WTC11 (cell line): Measurements from ENCODE around the gene SETD1A. TPM values are rescaled to one million over a fixed set of nuclear protein-coding genes. Genes with fewer than 3 reads are reported as not detected.

Experiments
- ATAC-seq: fragments of 200-7000 bp; cut with Tn5 transposase; 2 replicates; pipeline ENCODE4 v1.10.0; 2021; ENCODE audit warnings: mild to moderate bottlenecking, moderate library complexity
- CTCF ChIA-PET: fragments of 300-600 bp; sonication (Branson Sonifier 250); formaldehyde crosslinking; loops from one replicate; lab custom pipeline; 2021; ENCODE audit warnings: antibody characterized with exemption; lab: Charles Lee
- POLR2A ChIA-PET: fragments of 350-600 bp; sonication (Branson Sonifier 250); formaldehyde crosslinking; loops from one replicate; lab custom pipeline; 2021; ENCODE audit warnings: antibody characterized with exemption; lab: Charles Lee
- DNase-seq: peaks from one replicate; pipeline ENCODE4 v3.0.0; 2021; ENCODE audit warnings: low spot score
- H3K27ac Mint-ChIP-seq: 2 replicates; pipeline ENCODE4 v1.8.0; 2021; ENCODE audit warnings: mixed read lengths
- H3K27me3 Mint-ChIP-seq: 2 replicates; pipeline ENCODE4 v1.8.0; 2021; ENCODE audit warnings: low read depth, mild to moderate bottlenecking, moderate library complexity, mixed read lengths
- H3K36me3 Mint-ChIP-seq: 2 replicates; pipeline ENCODE4 v1.8.0; 2021; ENCODE audit warnings: mixed read lengths
- H3K4me1 Mint-ChIP-seq: 2 replicates; pipeline ENCODE4 v1.8.0; 2022; ENCODE audit warnings: mixed read lengths
- H3K4me3 Mint-ChIP-seq: 2 replicates; pipeline ENCODE4 v1.8.0; 2021; ENCODE audit warnings: mild to moderate bottlenecking, moderate library complexity, mixed read lengths
- H3K9me3 Mint-ChIP-seq: 2 replicates; pipeline ENCODE4 v1.8.0; 2021; ENCODE audit warnings: mixed read lengths
- AR ChIP-seq: fragments of 250-450 bp; sonication (Bioruptor Pico); IDR thresholded peaks from 2 replicates; pipeline ENCODE4 v1.9.0; 2021; ENCODE audit warnings: mild to moderate bottlenecking
- ATF1 ChIP-seq: sonication (generic); formaldehyde crosslinking; IDR thresholded peaks from 2 replicates; pipeline ENCODE4 v1.8.1; 2023; ENCODE audit warnings: mild to moderate bottlenecking, moderate library complexity, missing genetic modification reagents
- E2F5 ChIP-seq: sonication (generic); formaldehyde crosslinking; IDR thresholded peaks from 2 replicates; pipeline ENCODE4 v1.8.1; 2022; ENCODE audit warnings: mild to moderate bottlenecking, moderate library complexity, missing genetic modification reagents
- ELF4 ChIP-seq: sonication (generic); formaldehyde crosslinking; IDR thresholded peaks from 2 replicates; pipeline ENCODE4 v1.8.1; 2022; ENCODE audit warnings: low read depth, mild to moderate bottlenecking, moderate library complexity, missing genetic modification reagents
- ETV6 ChIP-seq: sonication (generic); formaldehyde crosslinking; IDR thresholded peaks from 2 replicates; pipeline ENCODE4 v1.8.1; 2022; ENCODE audit warnings: mild to moderate bottlenecking, missing genetic modification reagents
- GRHL2 ChIP-seq: fragments of 250-450 bp; sonication (Bioruptor Pico); IDR thresholded peaks from 2 replicates; pipeline ENCODE4 v1.8.0; 2022; ENCODE audit warnings: mild to moderate bottlenecking, moderate library complexity; ENCODE audit not compliant: insufficient replicate concordance, severe bottlenecking
- MLX ChIP-seq: sonication (generic); formaldehyde crosslinking; IDR thresholded peaks from 2 replicates; pipeline ENCODE4 v1.8.1; 2023; ENCODE audit warnings: mild to moderate bottlenecking, missing genetic modification reagents, moderate library complexity
- MXD4 ChIP-seq: fragments of 250-450 bp; sonication (Bioruptor Pico); IDR thresholded peaks from 2 replicates; pipeline ENCODE4 v1.8.0; 2021; ENCODE audit warnings: mild to moderate bottlenecking, moderate library complexity, borderline replicate concordance
- NFYB ChIP-seq: sonication (generic); formaldehyde crosslinking; conservative IDR thresholded peaks from 2 replicates; pipeline ENCODE4 v1.8.0; 2022; ENCODE audit warnings: low read depth, missing genetic modification reagents
- PRRX2 ChIP-seq: fragments of 250-450 bp; sonication (Bioruptor Pico); IDR thresholded peaks from 2 replicates; pipeline ENCODE4 v1.8.0; 2021; ENCODE audit warnings: mild to moderate bottlenecking
- SMAD4 ChIP-seq: sonication (generic); formaldehyde crosslinking; IDR thresholded peaks from 2 replicates; pipeline ENCODE4 v1.8.0; 2022; ENCODE audit warnings: mild to moderate bottlenecking, missing genetic modification reagents
- SP1 ChIP-seq: sonication (generic); formaldehyde crosslinking; conservative IDR thresholded peaks from 2 replicates; pipeline ENCODE4 v1.8.1; 2022; ENCODE audit warnings: missing genetic modification reagents
- TP53 ChIP-seq: sonication (generic); formaldehyde crosslinking; IDR thresholded peaks from 2 replicates; pipeline ENCODE4 v1.8.1; 2023; ENCODE audit warnings: mild to moderate bottlenecking, missing genetic modification reagents
- USF1 ChIP-seq: sonication (generic); formaldehyde crosslinking; IDR thresholded peaks from 2 replicates; pipeline ENCODE4 v1.8.0; 2022; ENCODE audit warnings: mild to moderate bottlenecking, missing genetic modification reagents
- ZBTB21 ChIP-seq: sonication (generic); formaldehyde crosslinking; IDR thresholded peaks from 2 replicates; pipeline ENCODE4 v1.8.1; 2023; ENCODE audit warnings: mild to moderate bottlenecking, missing genetic modification reagents, borderline replicate concordance
- ZNF138 ChIP-seq: sonication (generic); formaldehyde crosslinking; conservative IDR thresholded peaks from 2 replicates; pipeline ENCODE4 v1.8.1; 2022; ENCODE audit warnings: mild to moderate bottlenecking, moderate library complexity, missing genetic modification reagents
- ZNF317 ChIP-seq: sonication (generic); formaldehyde crosslinking; IDR thresholded peaks from 2 replicates; pipeline ENCODE4 v1.8.1; 2023; ENCODE audit warnings: low read depth, mild to moderate bottlenecking, moderate library complexity, missing genetic modification reagents, borderline replicate concordance
- ZNF416 ChIP-seq: fragments of 250-450 bp; sonication (Bioruptor Pico); IDR thresholded peaks from 2 replicates; pipeline ENCODE4 v1.9.0; 2021; ENCODE audit warnings: mild to moderate bottlenecking, inconsistent platforms
- ZNF532 ChIP-seq: fragments of 250-450 bp; sonication (Bioruptor Pico); IDR thresholded peaks from 2 replicates; pipeline ENCODE4 v1.9.0; 2021; ENCODE audit warnings: mild to moderate bottlenecking, borderline replicate concordance
- total RNA-seq: library from RNA; stranded (reverse); gene quantifications from 3 replicates; pipeline ENCODE4 v1.2.3, GENCODE V29; 2021
- TF ChIP-seq, protein P1 (sequence below): sonication (generic); formaldehyde crosslinking; IDR thresholded peaks from 2 replicates; pipeline ENCODE4 v1.8.0; 2022; ENCODE audit warnings: mild to moderate bottlenecking, missing genetic modification reagents
- TF ChIP-seq, protein P2 (sequence below): fragments of 250-450 bp; sonication (Bioruptor Pico); IDR thresholded peaks from 2 replicates; pipeline ENCODE4 v1.9.0; 2021; ENCODE audit warnings: mild to moderate bottlenecking
- TF ChIP-seq, protein P3 (sequence below): sonication (generic); formaldehyde crosslinking; IDR thresholded peaks from 2 replicates; pipeline ENCODE4 v1.8.0; 2022; ENCODE audit warnings: missing genetic modification reagents

The SETD1A gene
- total RNA-seq, 1 experiment from 2014 or later, result 31.1 TPM

GRCh38 chr16:30928390-30928789, 29.2 kb upstream of the SETD1A start:
- POLR2A ChIA-PET, result interaction anchor here (0.6 to 1.0 kb wide), 2 partner anchors 14 to 251 kb away, joined by 3 to 4 read pairs; partner anchors contain the start of gene FUS
- Mint-ChIP-seq H3K4me1 (peaks cover 20% of the 10 kb centered on the region), H3K27ac (no peak overlapping the region), H3K4me3 (no peak overlapping the region), H3K9me3 (no peaks in the 10 kb centered on the region), H3K36me3 (peaks cover 29% of the 10 kb centered on the region), H3K27me3 (no peaks in the 10 kb centered on the region)
- ATAC-seq (no peak), DNase-seq (no peak)
- TF ChIP-seq ZNF317 (CRISPR knock-in tag), result no peak
- TF ChIP-seq SMAD4 (CRISPR knock-in tag), result no peak
- CTCF ChIA-PET, result interaction anchor here (1.0 to 6.5 kb wide), 5 partner anchors 13 to 165 kb away, joined by 3 to 79 read pairs (median 7); no protein-coding TSS in a partner anchor

GRCh38 chr16:30929167-30929566, 28.4 kb upstream of the SETD1A start:
- ATAC-seq, result no peak
- TF ChIP-seq GRHL2 (no peak), ELF4 (no peak), MXD4 (CRISPR knock-in tag) (no peak), NFYB (CRISPR knock-in tag) (no peak), AR (CRISPR knock-in tag) (no peak), E2F5 (CRISPR knock-in tag) (no peak), TP53 (CRISPR knock-in tag) (no peak), ZBTB21 (CRISPR knock-in tag) (no peak), MLX (CRISPR knock-in tag) (no peak), USF1 (CRISPR knock-in tag) (no peak), PRRX2 (CRISPR knock-in tag) (no peak), SP1 (no peak), ETV6 (CRISPR knock-in tag) (no peak), ZNF416 (no peak), ZNF532 (CRISPR knock-in tag) (no peak), ATF1 (CRISPR knock-in tag) (no peak), ZNF138 (CRISPR knock-in tag) (no peak)
- TF ChIP-seq, protein P1, sequence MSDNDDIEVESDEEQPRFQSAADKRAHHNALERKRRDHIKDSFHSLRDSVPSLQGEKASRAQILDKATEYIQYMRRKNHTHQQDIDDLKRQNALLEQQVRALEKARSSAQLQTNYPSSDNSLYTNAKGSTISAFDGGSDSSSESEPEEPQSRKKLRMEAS (CRISPR knock-in tag), result no peak
- TF ChIP-seq, protein P2, sequence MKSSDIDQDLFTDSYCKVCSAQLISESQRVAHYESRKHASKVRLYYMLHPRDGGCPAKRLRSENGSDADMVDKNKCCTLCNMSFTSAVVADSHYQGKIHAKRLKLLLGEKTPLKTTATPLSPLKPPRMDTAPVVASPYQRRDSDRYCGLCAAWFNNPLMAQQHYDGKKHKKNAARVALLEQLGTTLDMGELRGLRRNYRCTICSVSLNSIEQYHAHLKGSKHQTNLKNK, result no peak
- TF ChIP-seq, protein P3, sequence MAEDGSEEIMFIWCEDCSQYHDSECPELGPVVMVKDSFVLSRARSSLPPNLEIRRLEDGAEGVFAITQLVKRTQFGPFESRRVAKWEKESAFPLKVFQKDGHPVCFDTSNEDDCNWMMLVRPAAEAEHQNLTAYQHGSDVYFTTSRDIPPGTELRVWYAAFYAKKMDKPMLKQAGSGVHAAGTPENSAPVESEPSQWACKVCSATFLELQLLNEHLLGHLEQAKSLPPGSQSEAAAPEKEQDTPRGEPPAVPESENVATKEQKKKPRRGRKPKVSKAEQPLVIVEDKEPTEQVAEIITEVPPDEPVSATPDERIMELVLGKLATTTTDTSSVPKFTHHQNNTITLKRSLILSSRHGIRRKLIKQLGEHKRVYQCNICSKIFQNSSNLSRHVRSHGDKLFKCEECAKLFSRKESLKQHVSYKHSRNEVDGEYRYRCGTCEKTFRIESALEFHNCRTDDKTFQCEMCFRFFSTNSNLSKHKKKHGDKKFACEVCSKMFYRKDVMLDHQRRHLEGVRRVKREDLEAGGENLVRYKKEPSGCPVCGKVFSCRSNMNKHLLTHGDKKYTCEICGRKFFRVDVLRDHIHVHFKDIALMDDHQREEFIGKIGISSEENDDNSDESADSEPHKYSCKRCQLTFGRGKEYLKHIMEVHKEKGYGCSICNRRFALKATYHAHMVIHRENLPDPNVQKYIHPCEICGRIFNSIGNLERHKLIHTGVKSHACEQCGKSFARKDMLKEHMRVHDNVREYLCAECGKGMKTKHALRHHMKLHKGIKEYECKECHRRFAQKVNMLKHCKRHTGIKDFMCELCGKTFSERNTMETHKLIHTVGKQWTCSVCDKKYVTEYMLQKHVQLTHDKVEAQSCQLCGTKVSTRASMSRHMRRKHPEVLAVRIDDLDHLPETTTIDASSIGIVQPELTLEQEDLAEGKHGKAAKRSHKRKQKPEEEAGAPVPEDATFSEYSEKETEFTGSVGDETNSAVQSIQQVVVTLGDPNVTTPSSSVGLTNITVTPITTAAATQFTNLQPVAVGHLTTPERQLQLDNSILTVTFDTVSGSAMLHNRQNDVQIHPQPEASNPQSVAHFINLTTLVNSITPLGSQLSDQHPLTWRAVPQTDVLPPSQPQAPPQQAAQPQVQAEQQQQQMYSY (CRISPR knock-in tag), result no peak
- H3K36me3 Mint-ChIP-seq, result peaks cover 29% of the 10 kb centered on the region
- POLR2A ChIA-PET, result no interaction called here
- CTCF ChIA-PET, result interaction anchor here (6.5 kb wide), 1 partner anchor 12 kb away, joined by 79 read pairs; no protein-coding TSS in a partner anchor
- no peak overlapping the region for H3K4me3 Mint-ChIP-seq
- no peaks in the 10 kb centered on the region for H3K9me3 Mint-ChIP-seq
- no peak overlapping the region for H3K27ac Mint-ChIP-seq
- no peaks in the 10 kb centered on the region for H3K27me3 Mint-ChIP-seq
- peaks cover 20% of the 10 kb centered on the region for H3K4me1 Mint-ChIP-seq
- DNase-seq, result no peak
